HG02885 (cell line): Measurements from ENCODE around the gene CBX4.

ENCODE experiments used
- ATAC-seq: cut with Tn5 transposase; IDR thresholded peaks from one replicate; pipeline ENCODE4 v1.9.1; 2021; ENCODE audit warnings: mild to moderate bottlenecking; ENCODE audit not compliant: unreplicated experiment, poor library complexity

The CBX4 gene

GRCh38 chr17:79814974-79815835 is 24.0 kb downstream of the CBX4 start:
- no peak for ATAC-seq

DNA sequence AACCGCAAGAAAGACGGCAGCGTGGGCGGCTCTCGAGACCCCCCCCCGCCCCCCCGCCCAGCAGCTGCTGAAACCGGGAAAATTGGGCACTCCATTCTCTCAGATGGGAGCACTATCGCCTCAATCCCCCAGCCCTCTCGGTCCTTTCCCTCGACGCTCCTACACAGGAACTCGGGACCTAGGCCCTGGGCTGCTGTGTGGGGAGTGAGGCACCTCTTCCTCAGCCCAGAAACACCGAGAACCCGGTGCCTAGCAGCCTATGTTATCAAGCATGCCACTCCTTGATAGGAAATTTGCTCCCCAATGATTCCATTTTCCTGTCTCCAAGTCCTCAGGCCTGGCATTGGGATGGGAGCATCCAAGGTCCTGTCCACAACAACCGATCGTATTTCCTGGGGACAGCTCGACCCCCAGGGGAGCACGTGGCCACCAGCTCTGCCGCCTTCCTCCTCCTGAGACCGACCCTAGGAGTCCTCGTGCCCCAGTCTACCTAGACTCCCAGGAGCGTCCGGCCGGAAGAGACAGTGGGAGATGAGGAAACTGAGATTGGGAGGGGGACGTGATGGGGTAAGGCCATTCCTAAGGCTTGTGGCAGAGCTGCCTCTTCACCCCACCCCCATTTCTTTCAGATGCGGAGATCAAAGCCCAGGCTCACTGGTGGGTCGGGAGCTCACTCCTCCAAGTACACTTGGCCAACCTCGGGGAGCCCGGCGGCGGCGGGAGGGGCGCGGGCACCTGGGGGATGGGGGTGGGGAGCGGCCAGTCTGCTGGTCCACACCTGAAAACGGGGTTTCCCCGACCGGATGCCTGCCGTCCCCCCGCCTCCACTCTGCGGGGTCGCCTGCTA is 24.9 kb downstream of the CBX4 start:
- no peak for ATAC-seq

- no peak for ATAC-seq
Measured at GRCh38 chr17:79813297-79814126, 25.7 kb downstream of the CBX4 start.

DNA sequence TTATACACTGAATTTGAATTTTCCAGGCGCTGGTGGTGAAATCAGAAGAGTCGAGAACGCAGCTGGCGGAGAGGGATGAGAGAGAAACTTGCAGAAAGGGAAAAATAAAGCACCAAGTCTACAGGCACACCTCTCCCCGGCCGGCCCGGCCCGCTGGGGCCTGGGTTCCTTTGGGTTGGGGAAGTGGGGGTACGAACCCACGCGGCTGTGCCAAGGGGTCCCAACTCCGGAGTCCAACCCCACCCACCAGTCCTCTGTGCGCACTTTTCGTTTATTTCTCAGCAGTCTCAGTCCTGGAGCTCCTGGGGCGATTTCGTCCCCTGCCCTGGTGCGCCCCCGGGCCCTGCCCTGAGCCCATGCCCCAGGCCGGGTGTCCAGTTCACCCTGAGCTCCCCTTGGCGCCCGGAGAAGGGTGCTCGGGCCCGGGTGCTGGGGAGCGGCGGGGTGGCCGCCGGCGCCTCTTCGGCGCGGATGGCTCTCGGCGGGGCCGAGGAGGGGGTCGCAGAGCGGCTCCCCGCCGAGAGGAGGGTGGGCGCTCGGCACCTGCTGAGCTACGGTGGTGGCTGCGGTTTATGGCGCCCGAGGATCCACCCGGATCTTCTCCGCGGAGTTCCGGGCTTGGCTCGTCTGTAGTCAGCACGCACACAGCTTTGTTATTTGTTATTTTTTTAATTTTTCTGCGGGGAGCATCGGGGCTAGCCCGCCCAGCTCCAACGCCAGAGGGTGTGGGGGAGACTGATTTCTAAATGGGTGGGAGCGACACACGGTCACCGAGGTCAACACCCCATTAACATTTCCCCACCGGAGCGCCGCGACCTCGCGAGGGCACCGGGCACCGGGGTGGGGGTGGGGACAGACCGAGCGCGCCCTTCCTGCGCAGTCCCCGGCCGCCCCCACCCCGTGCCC is 26.6 kb downstream of the CBX4 start:
- no peak for ATAC-seq

GRCh38 chr17:79811868-79812352 is 27.3 kb downstream of the CBX4 start:
- no peak for ATAC-seq

GRCh38 chr17:79811011-79811867 is 28.0 kb downstream of the CBX4 start:
- ATAC-seq, result no peak

DNA sequence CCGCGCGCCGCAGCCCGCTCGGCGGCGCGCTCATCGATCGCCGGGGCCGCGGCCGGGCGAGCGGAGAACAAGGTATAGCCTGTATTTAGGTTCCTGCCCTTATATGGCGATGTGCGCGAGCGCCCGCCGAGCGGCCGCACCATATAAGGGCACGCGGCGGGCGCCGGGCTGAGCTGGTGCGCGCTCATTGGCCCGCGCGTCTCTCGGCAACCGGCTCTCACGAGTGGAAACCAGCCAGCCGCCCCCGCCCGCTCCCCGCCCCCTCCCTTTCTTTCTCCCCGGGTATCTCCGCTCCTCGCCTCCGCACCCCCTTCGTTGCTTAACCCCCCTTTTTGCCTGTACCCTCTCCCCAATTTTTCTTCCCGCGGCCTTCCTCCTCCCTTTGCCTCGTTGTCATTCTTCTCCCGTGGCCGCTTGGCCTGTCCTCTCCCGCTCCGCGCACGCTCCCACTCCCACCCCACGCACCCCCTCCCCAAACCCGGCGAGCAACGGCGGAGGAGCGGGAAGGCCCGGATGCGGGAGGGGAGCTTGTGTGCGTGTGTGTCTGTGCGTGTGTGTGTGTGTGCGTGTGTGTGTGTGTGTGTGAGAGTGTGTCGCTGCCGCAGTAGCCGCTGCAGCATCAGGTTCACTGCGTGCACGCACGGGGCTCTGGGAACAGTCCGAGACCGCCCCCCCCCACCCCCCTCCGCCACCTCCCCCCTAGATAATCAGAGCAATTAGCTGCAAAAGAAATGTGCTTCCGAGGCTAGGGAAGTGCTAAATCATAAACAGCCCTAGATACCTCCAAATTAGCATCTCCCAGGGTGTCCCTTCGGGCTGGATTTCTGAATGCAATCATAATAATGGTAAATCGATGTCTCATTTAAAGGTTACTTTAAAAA is 28.9 kb downstream of the CBX4 start:
- ATAC-seq, result peak; percentile 87

DNA sequence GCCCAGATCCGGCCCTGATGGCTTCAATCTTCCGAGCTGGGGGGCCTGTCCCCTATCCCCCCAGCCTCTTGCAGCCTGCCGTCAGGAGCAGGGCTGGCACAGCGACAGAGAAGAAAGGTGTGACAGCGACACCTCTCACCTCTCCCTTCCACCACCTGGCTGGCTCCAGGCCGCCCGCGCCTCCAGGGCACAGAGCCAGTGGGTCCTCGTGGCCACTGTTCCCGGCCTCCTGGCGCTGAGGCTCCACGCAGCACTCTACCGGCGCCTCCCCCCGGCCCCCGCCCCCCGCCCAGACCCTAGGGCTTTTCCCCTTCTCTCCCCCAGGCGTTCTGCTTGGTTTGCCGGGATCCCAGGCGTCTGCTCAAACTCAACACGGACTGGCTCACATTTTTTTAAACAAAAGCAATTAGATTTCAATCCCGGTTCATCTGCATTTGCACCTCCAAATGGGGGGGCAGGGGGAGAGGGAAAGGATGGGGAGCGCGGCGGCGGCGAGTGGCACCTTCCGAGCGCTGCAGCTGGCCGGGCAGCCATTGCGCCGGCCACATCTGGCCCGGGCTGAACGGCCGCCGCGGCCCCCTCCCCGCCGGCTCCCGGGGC is 29.6 kb downstream of the CBX4 start:
- ATAC-seq, result no peak

GRCh38 chr17:79808763-79809529 is 30.3 kb downstream of the CBX4 start:
- no peak for ATAC-seq

- no peak for ATAC-seq
Measured at GRCh38 chr17:79806863-79807720, 32.1 kb downstream of the CBX4 start.

- ATAC-seq, result no peak
Measured at GRCh38 chr17:79806446-79806760, 32.8 kb downstream of the CBX4 start.

- peak; percentile 20 for ATAC-seq
Measured at GRCh38 chr17:79804856-79805696, 34.2 kb downstream of the CBX4 start.

GRCh38 chr17:79803997-79804855 is 35.0 kb downstream of the CBX4 start:
- ATAC-seq, result peak; percentile 63
